HG03095 (cell line): ENCODE measurements around the gene WDR7.

Experiments
- ATAC-seq: cut with Tn5 transposase; IDR thresholded peaks from one replicate; pipeline ENCODE4 v1.9.1; 2021; ENCODE audit warnings: moderate library complexity; ENCODE audit not compliant: unreplicated experiment

The WDR7 gene

GRCh38 chr18:56795381-56795780, 144.2 kb downstream of the WDR7 start:
- ATAC-seq = no peak

GRCh38 chr18:56799756-56800155, 148.6 kb downstream of the WDR7 start:
- no peak for ATAC-seq

- no peak for ATAC-seq
Observed at GRCh38 chr18:56803051-56803450, 151.9 kb downstream of the WDR7 start.

GRCh38 chr18:56804395-56804794, 153.2 kb downstream of the WDR7 start:
- ATAC-seq = no peak

GRCh38 chr18:56807901-56808300, 156.7 kb downstream of the WDR7 start:
- ATAC-seq = no peak

- no peak for ATAC-seq
Observed at GRCh38 chr18:56812674-56813073, 161.5 kb downstream of the WDR7 start.

GRCh38 chr18:56815926-56816325, 164.8 kb downstream of the WDR7 start:
- ATAC-seq = no peak

- no peak for ATAC-seq
Observed at GRCh38 chr18:56823986-56824565, 172.9 kb downstream of the WDR7 start.

- ATAC-seq = no peak
Observed at GRCh38 chr18:56825321-56825720, 174.2 kb downstream of the WDR7 start.

- no peak for ATAC-seq
Observed at GRCh38 chr18:56825878-56826277, 174.7 kb downstream of the WDR7 start.

GRCh38 chr18:56831988-56832387, 180.8 kb downstream of the WDR7 start:
- no peak for ATAC-seq

- ATAC-seq = no peak
Observed at GRCh38 chr18:56835331-56835730, 184.2 kb downstream of the WDR7 start.

GRCh38 chr18:56836173-56836572, 185.0 kb downstream of the WDR7 start:
- ATAC-seq = no peak

GRCh38 chr18:56841836-56842235, 190.7 kb downstream of the WDR7 start:
- ATAC-seq = no peak

- no peak for ATAC-seq
Observed at GRCh38 chr18:56843241-56843640, 192.1 kb downstream of the WDR7 start.

GRCh38 chr18:56844556-56844955, 193.4 kb downstream of the WDR7 start:
- no peak for ATAC-seq

GRCh38 chr18:56851774-56852173, 200.6 kb downstream of the WDR7 start:
- ATAC-seq = peak; percentile 94

- no peak for ATAC-seq
Observed at GRCh38 chr18:56853961-56854360, 202.8 kb downstream of the WDR7 start.

- no peak for ATAC-seq
Observed at GRCh38 chr18:56861244-56861643, 210.1 kb downstream of the WDR7 start.

- ATAC-seq = peak; percentile 77
Observed at GRCh38 chr18:56869189-56869777, 218.1 kb downstream of the WDR7 start.

GRCh38 chr18:56870982-56871381, 219.8 kb downstream of the WDR7 start:
- no peak for ATAC-seq

GRCh38 chr18:56872140-56872539, 221.0 kb downstream of the WDR7 start:
- ATAC-seq = no peak
